Cerebellar nuclear complex (tissue), 1 donor: Measurements from ENCODE around the gene CCL18.
"Not testable (repeated sequence)": the region's sequence is repeated elsewhere in the genome, so short reads cannot be mapped to it uniquely, and the experiment has no call there.

Experiments
- DNase-seq, 2 experiments: peaks; one replicate each; lab custom pipeline; 2025; lab: John Stamatoyannopoulos, UW

The CCL18 gene

GRCh38 chr17:36071751-36072150, 7.7 kb downstream of the CCL18 start:
- no peak for DNase-seq

- no peak for DNase-seq
Observed at GRCh38 chr17:36072431-36073121, 8.5 kb downstream of the CCL18 start.

DNA sequence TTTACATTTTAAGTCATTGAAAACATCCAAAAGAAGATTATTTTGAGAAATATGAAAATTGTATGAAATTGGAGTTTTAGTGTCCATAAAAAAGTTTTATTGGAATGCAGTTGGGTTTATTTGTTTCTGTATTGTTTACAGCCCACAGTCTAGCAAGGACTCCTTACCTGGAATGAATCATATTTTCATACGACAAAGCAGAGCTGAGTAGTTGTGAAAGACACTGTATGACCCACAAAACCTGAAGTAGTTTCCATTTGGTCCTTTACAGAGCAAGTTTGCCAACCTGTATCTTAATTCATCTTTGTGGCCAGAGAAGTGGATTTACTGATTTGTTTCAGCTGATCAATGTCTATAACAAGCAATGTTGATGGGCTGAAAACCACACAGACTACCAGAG, 10.3 kb downstream of the CCL18 start:
- DNase-seq: no peak

- not testable (repeated sequence) for DNase-seq
Observed at GRCh38 chr17:36081681-36082471, 17.8 kb downstream of the CCL18 start.

- DNase-seq: not testable (repeated sequence)
Observed at GRCh38 chr17:36082482-36083120, 18.5 kb downstream of the CCL18 start.

GRCh38 chr17:36083691-36084090, 19.6 kb downstream of the CCL18 start:
- DNase-seq: not testable (repeated sequence)

DNA sequence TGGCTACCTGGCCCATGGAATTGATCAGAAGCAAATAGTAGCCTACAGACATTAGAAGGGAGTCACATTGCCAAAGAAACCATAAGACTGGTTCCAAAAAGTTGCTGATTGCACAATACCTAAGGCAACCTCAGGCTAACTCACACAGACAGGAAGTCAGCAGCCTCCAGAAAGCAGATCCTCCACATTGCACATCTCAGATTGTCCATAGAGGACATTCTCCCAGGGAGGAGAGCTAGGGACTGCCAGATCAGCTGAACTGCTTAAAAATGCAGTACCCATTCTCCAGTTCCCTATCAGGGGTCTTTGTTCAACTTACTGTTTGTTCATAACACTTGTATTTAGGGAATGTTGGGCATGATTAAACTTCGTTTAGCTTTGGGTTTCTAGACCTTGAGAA, 21.7 kb downstream of the CCL18 start:
- no peak for DNase-seq

DNA sequence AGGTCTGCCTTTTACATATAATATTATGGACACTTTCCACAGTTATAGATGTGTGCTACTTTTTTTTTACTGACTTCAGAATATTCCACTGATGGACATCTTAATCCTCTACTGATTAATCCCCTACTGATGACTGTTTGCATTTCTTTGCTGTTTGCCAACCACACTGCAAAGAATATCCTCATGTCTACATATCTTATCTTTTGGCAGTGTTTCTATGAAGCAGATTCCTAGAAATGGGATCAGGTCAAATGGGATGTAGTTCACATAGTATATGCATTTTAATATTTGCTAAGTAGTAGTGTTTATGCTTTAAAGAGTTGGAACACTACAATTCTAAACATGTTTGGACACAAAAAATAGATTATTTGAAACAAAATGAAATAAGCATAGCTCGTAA, 22.7 kb downstream of the CCL18 start:
- DNase-seq: no peak

DNA sequence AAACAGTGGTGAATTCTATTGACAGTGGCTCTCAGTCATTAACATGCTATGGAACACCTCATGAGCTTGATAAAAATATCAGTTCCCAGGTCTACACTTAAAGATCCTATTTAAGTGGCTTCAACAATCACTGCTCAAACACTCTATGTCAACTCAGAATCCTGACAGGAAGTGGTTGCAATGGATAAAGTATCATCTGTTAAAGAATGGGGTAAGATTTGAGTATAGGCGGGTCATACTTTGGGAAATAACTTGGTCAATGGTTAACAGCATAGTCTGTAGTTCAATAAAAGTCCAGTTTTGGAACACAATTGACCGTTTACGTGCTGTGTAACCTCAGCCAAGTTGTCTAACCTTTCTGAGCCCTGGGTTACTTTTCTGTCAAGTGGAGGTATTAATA, 23.4 kb downstream of the CCL18 start:
- DNase-seq: not testable (repeated sequence)

GRCh38 chr17:36087897-36088572, 24.0 kb downstream of the CCL18 start:
- DNase-seq: not testable (repeated sequence)

DNA sequence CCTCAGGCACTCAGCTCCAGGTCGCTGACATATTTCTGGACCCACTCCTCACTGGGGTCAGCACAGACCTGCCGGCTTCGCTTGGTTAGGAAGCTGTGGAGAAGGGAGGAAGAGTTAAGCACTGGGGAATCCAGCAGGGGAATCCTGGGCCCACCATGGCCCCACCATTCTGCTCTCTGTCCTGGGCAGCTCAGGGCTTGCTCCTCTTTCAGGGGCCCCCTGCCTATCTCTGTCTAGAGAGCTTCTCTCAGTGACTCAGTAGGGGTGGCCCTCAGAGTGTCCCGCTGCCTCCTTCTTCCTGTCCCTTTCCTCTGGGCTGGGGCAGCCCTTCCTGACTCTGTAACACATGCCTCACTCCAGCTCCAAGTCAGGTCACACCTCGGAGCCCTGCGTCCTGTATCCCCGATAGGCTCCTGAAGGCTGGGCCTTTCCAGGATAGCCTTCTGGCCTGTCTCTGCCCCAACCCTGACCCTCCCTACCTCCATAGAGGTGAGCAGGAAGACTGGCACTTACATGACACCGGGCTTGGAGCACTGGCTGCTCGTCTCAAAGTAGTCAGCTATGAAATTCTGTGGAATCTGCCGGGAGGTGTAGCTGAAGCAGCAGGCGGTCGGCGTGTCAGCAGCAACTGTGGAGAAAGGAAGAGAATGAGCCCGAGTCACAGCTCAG, 24.7 kb downstream of the CCL18 start:
- no peak for DNase-seq

DNA sequence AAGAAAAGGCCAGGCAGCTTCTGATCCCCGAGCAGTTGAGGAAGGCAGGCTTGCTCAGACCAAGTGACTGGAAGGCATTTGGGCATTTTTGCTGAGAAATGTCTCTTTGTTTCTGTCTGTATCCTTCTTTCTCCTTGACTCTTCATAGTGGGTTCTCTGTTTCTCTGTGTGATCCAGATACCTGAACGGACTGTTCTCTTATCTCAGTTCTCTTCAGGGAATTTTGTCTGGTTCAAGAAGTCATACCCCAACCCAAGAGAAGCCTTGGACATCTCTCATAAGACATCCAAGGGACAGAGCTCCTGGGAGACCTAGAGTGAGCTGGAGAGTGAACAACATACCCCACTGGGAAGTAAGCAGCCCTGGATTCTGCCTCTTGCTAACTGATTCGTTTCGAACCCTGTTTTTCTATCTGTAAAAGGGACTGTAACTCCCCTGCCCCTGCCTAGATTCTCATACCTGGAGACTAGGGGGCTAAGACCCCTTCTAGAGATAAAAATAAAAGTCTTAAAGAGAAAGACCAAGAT, 25.3 kb downstream of the CCL18 start:
- DNase-seq: no peak

GRCh38 chr17:36089888-36090836, 26.1 kb downstream of the CCL18 start, which contains the start of gene CCL3:
TSS of gene CCL3 (minus strand) at chr17:36090143. CDS start at chr17:36090058, 85 bp downstream.
- no peak for DNase-seq

DNA sequence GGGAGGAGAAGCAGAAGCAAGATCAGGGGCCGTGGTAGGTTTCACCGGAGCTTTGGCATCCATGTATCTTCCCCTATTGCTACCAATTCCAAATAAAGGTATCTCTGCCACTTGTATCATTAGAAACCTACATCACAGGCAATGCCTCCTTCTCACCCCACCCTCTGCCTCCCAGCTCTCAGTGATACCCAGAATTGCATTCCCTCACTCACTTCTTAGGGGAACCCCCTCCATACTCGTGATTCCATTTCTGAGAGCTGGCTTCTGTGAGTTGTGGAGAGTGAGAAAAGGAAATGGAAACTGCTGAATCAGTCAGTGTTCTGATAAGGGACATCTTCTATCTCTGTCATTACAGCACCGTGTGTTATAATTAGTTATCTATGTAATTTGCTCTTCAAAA, 28.2 kb downstream of the CCL18 start:
- DNase-seq: no peak

GRCh38 chr17:36092715-36093114, 28.6 kb downstream of the CCL18 start:
- not testable (repeated sequence) for DNase-seq

GRCh38 chr17:36094232-36094631, 30.2 kb downstream of the CCL18 start:
- DNase-seq: no peak

DNA sequence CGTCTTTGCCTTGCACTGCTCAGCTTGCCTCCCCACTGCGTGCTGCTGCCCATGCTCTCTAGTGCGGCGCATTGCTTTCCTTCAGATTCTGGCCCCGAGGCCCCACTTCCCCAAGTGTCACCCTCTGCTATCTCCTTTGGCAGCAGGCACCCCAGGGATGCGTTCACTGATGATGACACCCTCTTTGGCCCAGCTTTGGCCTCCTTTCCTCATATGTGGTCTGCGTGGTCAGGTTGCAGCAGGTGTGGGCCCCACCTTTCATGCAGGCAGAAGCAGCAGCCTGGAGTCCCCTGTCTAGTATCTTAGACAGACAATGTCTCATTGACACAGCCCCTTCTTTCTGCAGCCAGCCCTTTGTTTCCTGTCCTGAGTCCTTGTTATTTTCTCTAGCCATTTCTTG, 30.7 kb downstream of the CCL18 start:
- no peak for DNase-seq

GRCh38 chr17:36095992-36096391, 31.9 kb downstream of the CCL18 start:
- no peak for DNase-seq

DNA sequence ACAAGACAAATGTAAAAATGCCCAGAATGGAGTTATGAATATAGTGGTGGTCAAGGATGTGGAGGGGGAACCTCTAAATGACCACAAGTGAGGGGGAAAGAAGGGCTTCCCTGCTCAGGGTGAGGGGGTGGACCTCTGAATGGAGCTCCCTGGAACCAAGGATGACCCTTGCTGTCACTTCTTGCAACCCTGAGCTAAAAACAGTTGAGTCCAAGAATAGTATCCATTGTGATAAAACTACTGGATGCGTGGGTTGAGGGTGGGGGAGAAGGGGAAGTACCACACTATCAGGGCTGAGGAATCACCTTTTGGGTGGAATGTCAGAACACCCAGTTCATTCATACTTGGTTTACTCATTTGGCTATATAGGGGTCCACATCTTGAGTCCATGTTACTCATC, 34.9 kb downstream of the CCL18 start:
- not testable (repeated sequence) for DNase-seq

- DNase-seq: not testable (repeated sequence)
Observed at GRCh38 chr17:36103401-36103975, 39.4 kb downstream of the CCL18 start, which contains the start of gene CCL4. TSS of gene CCL4 (plus strand) at chr17:36103827. CDS start at chr17:36103906, 79 bp downstream.
